ENCODE results near the gene GMCL1.
"Not testable (repeated sequence)": the region's sequence is repeated elsewhere in the genome, so short reads cannot be mapped to it uniquely, and the experiment has no call there.

Gene GMCL1

DNA sequence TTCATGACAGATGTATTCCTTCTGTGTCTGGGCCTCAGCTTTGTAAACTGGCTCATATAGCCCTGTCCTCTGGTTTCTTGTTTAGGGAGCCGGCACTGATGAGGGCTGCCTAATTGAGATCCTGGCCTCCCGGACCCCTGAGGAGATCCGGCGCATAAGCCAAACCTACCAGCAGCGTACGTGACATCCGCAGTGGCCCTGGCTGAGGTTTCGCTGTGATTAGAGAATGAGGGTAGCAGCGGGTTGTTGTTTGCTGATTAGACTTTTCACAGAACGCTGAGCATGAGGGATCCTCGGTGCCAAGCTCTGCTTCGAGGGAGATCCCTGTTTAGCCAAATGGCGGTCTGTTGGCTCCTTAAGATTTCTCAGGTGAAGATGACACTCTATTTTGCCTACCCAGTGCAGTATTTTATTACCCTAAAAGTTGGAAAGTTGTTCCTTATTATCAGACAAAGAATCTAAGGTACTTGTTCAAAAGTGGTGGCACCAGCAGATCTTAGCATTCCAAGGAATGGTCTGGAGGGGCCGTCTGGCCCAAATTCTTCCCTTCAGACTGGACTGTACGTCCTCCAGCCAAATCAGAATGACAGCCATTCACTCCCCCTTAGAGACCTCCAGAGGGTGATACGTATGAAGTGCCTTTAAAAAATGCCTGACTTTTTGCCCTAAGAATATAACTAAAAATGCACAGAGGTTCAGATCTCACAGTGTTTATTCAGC lies 21.5 kb upstream of the GMCL1 start:
- no peak for DNase-seq (ENCODE audit: low spot score)

DNA sequence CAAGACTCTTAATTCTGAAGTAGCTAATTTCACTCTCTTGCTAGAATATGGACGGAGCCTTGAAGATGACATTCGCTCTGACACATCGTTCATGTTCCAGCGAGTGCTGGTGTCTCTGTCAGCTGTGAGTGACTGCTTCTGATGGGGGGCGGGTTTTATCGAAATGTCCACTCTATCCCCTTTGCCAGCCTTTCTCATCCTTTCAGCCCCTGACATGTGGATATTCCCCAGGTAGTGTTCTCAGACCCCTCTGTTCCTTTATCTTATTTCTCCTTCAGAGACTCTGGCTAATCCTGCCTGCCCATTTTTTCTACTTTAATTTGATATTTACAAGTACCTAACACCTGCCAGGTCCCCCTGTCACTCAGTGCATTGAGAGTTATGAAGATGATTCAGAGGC lies 18.9 kb upstream of the GMCL1 start:
- DNase-seq (ENCODE audit: low spot score): no peak

DNA sequence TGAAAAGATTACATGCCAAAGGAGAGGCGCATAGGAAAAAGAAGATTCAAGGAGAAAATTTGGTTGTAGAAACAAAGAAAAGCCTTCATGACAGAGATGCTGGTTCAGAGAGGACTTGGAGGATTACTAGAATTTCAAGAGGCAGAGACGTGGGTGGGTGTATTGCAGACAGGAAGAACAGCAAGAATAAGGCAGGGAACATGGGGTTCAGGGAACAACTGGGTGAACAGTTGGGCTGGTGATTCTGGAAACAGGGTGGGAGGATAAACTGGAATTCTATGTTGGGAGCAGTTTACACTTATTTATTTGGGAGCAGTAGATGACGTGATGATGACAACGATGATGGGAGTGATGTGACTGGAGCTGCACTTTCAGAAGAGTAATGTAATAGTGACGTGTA lies 18.4 kb upstream of the GMCL1 start:
- no peak for DNase-seq (ENCODE audit: low spot score)

DNA sequence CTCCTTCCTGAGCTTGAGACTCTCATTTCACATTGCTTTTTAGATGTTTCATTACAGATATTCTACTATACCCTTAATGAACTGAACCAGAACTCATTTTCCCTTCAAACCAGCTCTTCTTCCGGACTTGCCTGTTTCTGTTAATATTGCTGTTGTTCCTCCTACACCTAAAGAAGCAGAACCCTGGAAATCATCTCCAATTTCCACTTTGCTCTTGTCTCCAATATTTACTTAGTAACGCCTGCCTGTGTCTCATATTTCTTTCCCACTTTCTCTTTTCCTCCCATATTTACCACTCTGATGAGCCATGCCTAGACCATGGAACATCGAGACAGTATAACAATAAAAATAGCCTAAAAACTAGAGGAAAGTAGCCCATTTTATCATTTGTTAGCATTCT lies 17.9 kb upstream of the GMCL1 start:
- no peak for DNase-seq (ENCODE audit: low spot score)

DNA sequence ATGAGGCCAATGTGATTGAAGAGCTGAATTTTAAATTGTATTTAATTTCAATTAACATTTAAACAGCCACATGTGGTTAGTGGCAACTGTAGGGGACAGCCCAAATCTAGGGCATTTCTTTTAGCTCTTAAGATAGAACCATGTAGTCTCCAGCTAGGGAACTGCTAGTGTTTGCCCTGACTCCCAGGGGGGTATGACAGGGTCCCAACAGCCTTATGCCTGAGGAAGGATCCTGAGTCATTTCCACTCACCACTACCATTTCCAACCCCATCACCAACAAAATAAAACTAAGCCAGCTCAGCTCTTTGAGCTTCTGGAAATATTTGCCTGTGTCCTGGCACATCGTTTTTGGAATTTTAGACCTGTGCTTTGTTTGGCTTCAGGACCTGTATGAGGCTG lies 13.7 kb upstream of the GMCL1 start:
- DNase-seq (ENCODE audit: low spot score): no peak

DNA sequence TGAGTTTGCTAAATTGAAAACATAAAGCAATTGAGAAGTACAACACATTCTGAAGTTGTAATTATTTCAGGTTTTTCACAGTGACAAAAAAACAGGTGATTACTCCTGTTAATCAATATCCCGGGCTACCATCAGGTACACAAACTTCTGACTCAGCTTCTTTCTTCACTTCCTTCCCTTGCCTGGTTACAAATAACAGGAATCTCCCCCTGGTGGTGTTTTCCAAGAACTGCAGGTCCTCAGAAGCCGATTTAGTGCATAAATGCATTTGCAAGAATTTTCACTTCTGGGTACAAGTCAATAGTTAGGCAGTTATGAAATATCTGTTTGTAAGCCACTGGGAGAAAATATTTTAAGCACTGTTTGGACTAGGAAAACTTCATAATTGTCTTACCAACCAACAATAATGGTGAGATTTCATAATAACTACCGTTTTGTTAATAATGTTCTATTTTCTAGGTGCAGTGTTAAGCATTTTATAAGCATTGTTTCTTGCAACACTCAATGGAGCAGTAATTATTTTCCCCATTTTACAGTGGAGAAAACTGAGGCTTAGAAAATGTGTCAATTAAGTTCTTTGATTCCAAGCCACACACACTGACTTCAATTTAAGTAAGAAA lies 12.4 kb upstream of the GMCL1 start:
- DNase-seq (ENCODE audit: low spot score): peak; percentile 63

DNA sequence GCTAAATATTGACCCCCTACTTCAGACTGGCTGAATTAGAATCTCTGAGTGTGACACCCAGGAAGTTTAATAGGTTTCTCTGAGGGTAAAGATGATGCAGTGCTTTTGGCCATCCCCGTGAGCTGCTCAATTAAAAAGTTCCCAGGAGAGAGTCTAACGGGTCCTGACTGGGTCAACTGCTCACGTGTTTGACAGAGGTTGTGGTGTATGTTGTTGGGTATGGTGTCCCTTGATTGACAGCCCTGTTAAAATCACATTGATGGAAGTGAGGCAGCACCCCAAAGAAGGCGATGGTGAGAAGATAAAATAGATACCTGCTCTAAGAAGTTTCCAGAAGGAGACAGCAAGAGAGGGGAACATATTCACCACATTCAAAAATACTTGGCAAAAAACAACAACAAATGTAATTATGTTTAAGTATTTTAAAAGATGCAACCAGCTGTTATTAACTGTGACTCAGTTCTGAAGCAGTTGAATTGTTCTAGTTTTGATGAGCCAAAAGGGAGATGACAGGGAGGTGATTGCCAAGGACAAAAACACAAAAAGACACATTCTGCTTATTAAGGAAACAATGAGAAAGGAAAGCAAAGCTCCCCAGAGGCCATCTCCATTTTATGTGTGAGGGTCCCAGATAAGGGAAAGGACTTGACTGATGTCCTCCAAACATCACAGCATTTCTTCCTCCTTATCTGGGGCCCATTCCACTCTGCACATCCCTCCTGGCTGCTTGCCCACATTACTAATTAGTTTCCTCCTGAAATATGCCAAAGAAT lies 11.5 kb upstream of the GMCL1 start:
- DNase-seq (ENCODE audit: low spot score): no peak

DNA sequence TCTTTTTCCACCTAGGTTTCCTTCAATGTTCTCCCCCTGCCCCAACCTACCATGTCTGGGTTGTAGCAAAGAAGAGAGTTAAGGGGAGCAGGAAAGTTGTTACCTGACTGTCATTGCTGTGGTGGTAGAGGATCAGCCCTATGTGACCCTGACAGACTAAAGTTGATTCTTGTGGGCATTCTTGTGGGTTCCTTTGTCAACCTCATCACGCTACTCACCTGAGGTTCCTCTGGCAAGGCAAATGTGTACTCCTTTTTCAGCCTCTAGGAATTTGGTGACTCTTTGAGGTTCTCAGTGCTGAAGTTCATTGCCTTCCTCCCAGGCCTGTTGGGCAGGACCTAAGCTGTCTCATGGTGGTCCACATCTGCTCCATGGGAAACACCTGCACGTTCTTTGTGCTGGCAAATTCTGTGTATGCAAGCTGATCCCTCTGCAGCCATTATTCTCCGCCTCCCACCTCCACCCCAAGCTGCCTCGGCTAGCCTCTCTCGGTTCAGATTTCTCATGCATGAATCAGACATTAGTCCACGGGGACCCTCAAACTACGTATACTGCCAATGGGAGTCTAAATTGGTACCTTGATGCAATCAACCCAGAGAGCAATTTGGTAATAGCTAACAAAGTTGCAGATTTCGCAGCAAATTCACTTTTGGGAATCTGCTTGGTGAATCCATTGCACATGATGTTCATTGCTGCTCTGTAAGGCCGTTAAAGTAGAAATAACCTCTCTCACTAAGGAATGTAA lies 1.5 kb upstream of the GMCL1 start:
- DNase-seq (ENCODE audit: low spot score): no peak

DNA sequence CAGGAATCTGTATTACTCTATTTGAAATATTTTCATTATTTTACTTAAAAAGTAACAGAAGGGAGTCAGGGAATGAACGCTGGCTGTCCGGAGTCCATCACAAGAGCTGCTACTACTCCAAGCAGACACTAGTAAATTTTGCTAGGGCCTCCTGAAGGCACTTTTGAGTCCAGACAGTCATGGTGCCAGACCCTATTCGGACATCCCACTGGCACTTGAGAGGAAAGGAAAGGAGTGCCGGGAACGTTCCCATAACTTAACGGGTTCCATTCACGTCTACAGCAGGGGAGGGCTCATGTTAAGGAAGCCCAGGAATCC lies 563 bp upstream of the GMCL1 start:
- no peak for DNase-seq (ENCODE audit: low spot score)

DNA sequence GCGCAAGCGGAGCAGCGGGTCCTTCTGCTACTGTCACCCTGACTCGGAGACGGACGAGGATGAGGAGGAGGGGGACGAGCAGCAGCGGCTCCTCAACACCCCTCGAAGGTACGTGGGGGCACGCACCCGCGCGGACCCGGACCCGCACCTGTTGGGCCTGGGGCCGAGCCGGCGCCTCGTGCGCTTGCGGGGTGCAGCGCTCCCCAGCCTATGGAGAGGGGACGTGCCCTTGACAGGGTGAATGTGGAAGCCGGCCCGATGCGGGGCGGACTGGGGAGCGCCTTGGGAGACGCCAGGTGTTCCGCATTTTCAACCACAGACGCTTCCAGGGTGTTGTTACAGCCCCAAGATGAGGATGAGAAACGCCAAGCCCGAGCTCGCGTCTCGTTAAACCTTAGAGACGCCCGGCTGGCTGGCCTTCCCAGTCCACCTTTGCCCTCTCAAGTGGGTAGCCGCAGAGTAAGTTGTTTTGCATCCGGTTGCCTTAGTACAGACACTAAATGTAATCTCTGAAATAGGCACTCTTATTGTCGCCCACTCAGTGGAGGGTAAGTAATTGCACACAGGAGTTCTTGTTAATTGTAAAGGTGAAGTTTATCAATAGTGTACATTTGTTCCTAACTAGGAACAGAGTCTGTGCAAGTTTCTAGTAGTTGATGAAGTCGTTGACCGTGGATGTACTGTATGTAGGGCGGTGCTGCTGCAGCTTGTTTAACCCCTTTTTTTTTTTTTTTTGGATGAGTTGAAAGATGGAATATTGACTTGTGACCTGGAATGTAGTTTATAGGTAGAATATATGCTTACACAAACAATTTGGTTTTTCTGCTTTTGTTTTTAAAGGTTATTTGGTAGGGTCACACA lies 815 bp downstream of the GMCL1 start:
- peak; percentile 45 for DNase-seq (ENCODE audit: low spot score)

DNA sequence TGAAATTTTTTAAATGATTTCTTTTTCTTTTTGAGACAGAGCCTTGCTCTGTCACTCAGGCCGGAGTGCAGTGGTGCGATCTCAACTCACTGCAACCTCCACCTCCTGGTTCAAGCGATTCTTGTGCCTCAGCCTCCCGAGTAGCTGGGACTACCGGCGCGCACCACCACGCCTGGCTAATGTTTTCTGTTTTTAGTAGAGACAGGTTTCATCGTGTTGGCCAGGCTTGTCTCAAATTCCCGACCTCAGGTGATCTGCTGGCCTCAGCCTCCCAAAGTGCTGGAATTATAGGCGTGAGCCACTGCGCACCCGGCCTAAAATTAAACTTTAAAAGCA lies 1.4 kb downstream of the GMCL1 start:
- not testable (repeated sequence) for DNase-seq (ENCODE audit: low spot score)

DNA sequence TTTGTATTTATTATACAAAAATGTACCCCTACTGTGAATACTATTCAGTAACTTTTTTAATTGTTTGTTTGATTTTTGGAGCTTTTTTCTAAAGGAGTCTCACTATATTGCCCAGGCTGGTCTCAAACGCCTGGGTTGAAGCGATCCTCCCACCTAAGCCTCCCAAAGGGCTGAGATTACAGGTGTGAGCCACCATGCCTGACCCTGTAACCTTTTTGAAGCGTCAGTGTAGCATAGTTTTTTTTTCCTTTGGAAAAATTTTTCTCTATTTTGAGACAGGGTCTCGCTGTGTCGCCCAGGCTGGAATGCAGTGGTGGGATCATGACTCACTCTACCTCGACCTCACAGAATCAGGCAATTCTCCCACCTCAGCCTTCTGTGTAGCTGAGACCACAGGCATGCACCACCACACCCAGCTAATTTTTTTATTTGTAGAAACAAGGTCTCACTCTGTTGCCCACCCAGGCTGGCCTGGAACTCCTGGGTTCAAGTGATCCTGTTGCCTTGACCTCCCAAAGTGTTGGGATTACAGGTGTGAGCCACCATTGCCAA lies 2.0 kb downstream of the GMCL1 start:
- no peak for DNase-seq (ENCODE audit: low spot score)

DNA sequence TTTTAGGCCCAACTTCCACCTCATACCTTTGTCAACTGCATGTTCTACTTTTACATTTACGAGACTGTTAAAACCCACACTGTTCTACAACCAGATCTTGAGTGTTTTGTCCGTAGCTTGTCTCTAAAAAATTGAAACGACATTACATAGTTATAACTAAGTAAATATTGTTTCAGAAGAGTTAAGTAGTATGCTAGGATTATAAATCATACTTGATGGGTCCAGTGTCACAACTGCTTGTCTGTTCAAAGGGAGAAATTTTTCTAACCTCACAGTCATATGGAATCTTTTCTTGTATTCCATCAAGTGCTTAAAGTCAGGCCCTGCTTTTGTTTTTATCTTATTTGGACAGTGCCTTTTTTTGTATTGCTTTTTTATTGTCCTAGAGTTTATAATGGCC lies 4.3 kb downstream of the GMCL1 start:
- no peak for DNase-seq (ENCODE audit: low spot score)

DNA sequence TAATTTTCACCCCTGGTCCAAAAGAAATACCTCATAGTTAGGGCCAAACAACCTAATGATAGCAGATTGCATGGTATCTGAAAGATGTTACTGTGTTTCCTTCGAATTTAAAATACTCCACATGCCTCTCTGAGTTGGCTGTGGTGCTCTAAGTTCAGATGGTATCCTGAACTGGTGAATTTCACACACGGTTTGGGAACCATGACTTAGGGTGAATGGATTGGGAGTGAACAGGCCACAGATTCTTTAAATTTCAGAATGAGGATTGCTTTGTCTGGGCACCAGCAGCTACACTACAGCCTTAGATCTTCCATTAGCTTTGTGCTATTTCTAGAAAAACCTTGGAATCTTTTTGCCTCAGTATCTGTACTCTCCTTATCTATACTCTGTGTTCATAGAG lies 6.2 kb downstream of the GMCL1 start:
- no peak for DNase-seq (ENCODE audit: low spot score)

DNA sequence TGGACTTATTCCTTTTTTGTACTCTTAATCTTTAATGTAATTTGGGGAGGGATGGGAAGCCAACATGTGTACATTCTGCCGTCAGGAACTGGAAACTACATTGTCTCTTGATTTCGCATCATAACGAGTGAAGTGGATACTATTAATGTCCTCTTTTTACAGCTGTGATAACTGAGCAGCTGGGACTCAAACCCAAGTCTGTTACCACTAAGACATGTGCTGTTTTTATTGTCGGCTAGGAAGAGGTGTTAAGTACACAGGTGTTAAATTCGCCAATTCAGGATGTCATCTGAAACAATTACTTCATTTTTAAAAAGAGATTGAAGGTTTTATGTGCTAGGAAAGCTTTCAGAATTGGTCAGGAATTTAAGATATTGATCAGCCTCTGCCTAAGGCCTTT lies 6.9 kb downstream of the GMCL1 start:
- no peak for DNase-seq (ENCODE audit: low spot score)

DNA sequence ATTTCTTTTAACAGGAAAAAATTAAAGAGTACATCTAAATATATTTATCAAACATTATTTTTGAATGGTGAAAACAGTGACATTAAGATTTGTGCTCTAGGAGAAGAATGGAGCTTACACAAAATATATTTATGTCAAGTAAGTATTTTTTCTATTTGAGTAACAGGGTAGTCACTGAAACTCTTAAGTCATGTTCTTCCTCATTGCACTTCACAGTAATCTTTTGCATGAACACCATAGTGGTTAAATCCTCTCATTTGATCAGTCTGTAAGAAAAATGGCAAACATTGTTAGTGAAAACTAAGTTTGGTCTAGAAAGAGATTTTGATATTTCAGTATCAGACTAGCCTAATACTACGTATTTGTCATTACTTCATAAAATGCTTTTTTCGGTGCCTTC lies 8.1 kb downstream of the GMCL1 start:
- no peak for DNase-seq (ENCODE audit: low spot score)

DNA sequence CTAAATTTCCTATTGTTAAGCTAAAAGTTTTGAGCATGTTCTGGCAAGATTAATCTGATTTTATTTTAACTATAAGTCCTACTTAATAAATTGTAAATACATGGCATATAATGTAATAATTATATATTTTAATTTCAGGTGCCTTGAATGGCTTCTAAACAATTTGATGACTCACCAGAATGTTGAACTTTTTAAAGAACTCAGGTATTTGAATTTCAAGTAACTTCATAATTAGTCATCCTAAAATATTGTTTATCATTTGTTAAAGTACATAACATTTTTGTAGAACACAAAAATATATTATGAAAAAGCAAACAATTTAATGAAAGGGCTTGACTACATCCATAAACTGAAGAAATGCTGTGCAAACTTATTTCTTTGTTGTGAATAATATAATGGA lies 14.5 kb downstream of the GMCL1 start:
- no peak for DNase-seq (ENCODE audit: low spot score)

DNA sequence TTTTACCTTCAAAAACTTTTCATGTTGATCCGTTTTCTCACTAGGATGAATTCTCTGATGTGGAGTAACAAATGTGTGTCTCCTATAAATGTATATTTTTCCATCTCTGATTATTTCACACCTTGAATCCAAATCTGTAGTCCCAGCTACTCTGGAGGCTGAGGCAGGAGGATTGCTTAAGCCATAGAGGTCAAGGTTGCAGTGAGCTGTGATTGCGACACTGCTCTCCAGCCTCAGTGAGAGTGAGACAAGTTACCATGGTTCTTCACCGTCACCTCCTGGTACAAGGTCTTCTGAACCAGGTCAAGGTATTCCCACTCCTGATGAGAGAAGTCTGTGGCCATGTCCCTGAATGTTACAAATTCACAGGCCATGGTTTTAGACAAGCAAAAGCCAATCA lies 15.1 kb downstream of the GMCL1 start:
- DNase-seq (ENCODE audit: low spot score): no peak

DNA sequence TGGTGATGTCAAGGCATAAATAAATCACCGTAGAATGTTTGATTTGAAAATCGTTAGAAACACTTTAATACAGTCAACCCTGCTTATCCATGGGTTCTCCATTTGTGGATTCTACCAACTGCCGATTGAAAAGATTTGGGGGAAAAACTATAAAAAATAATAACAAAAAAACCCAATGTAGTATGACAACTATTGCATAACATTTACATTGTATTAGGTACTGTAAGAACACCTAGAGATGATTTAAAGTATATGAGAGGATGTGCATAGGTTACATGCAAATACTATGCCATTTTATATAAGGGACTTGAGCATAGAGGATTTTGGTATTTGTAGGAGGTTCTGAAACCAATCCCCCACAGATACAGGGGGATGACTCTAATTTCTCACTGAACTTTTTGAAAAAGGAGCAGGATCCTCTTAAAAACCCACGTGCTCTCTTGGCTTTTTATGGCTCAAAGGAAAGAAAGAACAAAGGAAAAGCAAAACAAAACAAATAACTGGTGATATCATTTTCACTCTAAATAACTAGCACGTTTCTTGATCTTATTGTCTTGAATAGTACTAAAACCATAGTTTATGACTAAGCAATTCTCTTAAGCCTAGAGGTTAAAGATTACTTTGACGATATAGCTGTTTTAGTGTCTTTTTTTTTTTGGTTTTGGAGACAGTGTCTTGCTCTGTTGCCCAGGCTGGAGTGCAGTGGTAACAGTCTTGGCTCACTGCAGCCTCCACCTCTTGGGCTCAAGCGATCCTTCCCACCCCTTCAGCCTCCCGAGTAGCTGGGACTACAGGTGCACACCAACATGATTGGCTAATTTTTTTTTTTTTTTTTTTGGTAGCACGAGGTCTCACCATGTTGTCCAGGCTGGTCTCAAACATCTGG lies 17.0 kb downstream of the GMCL1 start:
- no peak for DNase-seq (ENCODE audit: low spot score)

DNA sequence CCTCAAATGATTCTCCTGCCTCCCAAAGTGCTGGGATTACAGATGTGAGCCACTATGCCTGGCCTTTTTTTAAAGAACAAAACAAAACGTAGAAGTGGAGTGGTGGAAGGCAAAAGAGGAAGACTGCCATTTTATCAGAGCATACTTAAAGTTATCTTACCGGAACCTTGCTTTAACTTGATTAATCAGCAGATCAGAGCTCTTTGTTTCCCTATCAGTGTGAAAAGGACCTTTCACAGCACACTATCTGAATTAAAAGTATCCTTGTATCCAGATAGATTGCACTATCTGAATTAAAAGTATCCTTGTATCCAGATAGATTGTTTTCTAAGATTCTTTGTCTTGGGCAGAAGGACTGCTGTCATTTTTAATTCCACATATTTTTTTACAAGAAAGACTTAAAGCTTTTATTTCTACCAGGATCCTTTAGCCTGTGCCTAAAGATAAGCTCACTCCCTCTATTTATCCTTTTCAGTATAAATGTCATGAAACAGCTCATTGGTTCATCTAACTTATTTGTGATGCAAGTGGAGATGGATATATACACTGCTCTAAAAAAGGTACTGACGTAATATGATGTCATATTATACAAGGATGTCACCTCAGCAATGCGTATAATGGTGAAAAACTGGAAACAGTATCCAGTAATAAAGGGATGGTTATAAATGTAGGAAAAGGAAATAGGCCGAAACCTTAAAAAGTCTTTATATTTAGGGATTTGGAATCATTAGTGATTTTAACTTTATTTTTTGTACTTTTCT lies 17.8 kb downstream of the GMCL1 start:
- DNase-seq (ENCODE audit: low spot score): no peak

Data from AG20443 (cell line).